GM12878 (cell line): ENCODE measurements around the gene KHNYN. TPM values are rescaled to one million over a fixed set of nuclear protein-coding genes. Genes with fewer than 3 reads are reported as not detected.

ENCODE experiments used
- ATAC-seq: fragments of 200-7000 bp; cut with Tn5 transposase; 3 replicates; pipeline ENCODE4 v1.9.1; 2020; ENCODE audit warnings: mild to moderate bottlenecking, moderate library complexity
- BruUV-seq: library from RNA; stranded (reverse); fragments of 400-500 nt; replicated peaks from 2 replicates; lab custom pipeline; 2021; lab: Mats Ljungman, UMichigan
- CTCF ChIA-PET: fragments of 300-600 bp; sonication (Branson Sonifier 250); formaldehyde crosslinking; extraction: SDS; loops from one replicate; lab custom pipeline; 2021; ENCODE audit warnings: inconsistent platforms; lab: Yijun Ruan, JAX
- POLR2A ChIA-PET: fragments of 350-600 bp; formaldehyde crosslinking; extraction: SDS; loops from one replicate; lab custom pipeline; 2021; ENCODE audit warnings: inconsistent platforms; lab: Charles Lee
- RAD21 ChIA-PET: fragments of 300-600 bp; sonication (Branson Sonifier 250); formaldehyde crosslinking; loops from one replicate; lab custom pipeline; 2023; ENCODE audit warnings: antibody characterized with exemption; ENCODE audit not compliant: unreplicated experiment; lab: Charles Lee
- SMC1A ChIA-PET: fragments of 300-600 bp; sonication (Branson Sonifier 250); formaldehyde crosslinking; loops from one replicate; lab custom pipeline; 2023; ENCODE audit not compliant: unreplicated experiment, uncharacterized antibody; lab: Charles Lee
- DNase-seq: peaks from one replicate; pipeline ENCODE4 v3.0.0-alpha.2; 2011; ENCODE audit warnings: low read depth, low spot score
- FAIRE-seq: peaks from 3 replicates; lab custom pipeline; 2011; peaks lifted over from hg19 to GRCh38; lab: Jason Lieb, UNC
- H2AFZ ChIP-seq: 2 replicates; pipeline ENCODE4 v1.6.0; 2011; ENCODE audit warnings: low read depth, low read length, control low read depth; ENCODE audit not compliant: control insufficient read depth
- H3K27ac ChIP-seq: 2 replicates; pipeline ENCODE4 v1.5.1; 2011; ENCODE audit warnings: control low read depth; ENCODE audit not compliant: control insufficient read depth, insufficient read depth
- H3K27me3 ChIP-seq, 2 experiments: replicated peaks in 1 of 2; 2 replicates each; pipeline versions ENCODE4 v1.6.0 to v1.6.1; 2011; ENCODE audit warnings: low read length in 1 of 2; ENCODE audit not compliant: control insufficient read depth in 2 of 2, insufficient read depth in 2 of 2
- H3K36me3 ChIP-seq, 2 experiments: 2 replicates each; pipeline ENCODE4 v1.5.1; 2011; ENCODE audit warnings: low read length in 1 of 2; ENCODE audit not compliant: control insufficient read depth in 2 of 2, insufficient read depth in 2 of 2
- H3K4me1 ChIP-seq: 2 replicates; pipeline ENCODE4 v1.6.1; 2011; ENCODE audit warnings: mild to moderate bottlenecking, low read length, moderate library complexity, mixed read lengths; ENCODE audit not compliant: control insufficient read depth, insufficient read depth
- H3K4me2 ChIP-seq: 2 replicates; pipeline ENCODE4 v1.6.0; 2011; ENCODE audit warnings: control low read depth; ENCODE audit not compliant: control insufficient read depth, insufficient read depth
- H3K4me3 ChIP-seq: fragments of 200-600 bp; sonication (generic); 2 replicates; pipeline ENCODE4 v1.5.1; 2016
- H3K79me2 ChIP-seq: 2 replicates; pipeline ENCODE4 v1.6.0; 2011; ENCODE audit warnings: low read length; ENCODE audit not compliant: control insufficient read depth, insufficient read depth
- H3K9ac ChIP-seq: 2 replicates; pipeline ENCODE4 v1.8.0; 2011; ENCODE audit warnings: low read length, control low read depth, mixed read lengths; ENCODE audit not compliant: control insufficient read depth, insufficient read depth
- H3K9me3 ChIP-seq: replicated peaks from 3 replicates; pipeline ENCODE4 v1.5.1; 2011; ENCODE audit warnings: mild to moderate bottlenecking, low read length; ENCODE audit not compliant: control insufficient read depth, insufficient read depth
- H4K20me1 ChIP-seq: 2 replicates; pipeline ENCODE4 v1.6.0; 2011; ENCODE audit not compliant: control insufficient read depth, insufficient read depth
- ATF7 ChIP-seq: fragments of 450-650 bp; IDR thresholded peaks from 2 replicates; pipeline ENCODE4 v1.6.1; 2016; ENCODE audit warnings: low read depth, mild to moderate bottlenecking
- BHLHE40 ChIP-seq, 2 experiments: fragments of 450-650 bp in 1 of 2; IDR thresholded peaks; 2 replicates each; pipeline ENCODE4 v1.6.1; 2011 to 2017; ENCODE audit warnings: low read depth in 2 of 2, borderline replicate concordance in 1 of 2, improper control_type of control experiment in 1 of 2, low read length in 1 of 2, mild to moderate bottlenecking in 1 of 2
- CBFB ChIP-seq: IDR thresholded peaks from 2 replicates; pipeline ENCODE4 v1.6.1; 2016; ENCODE audit warnings: antibody characterized with exemption, low read depth
- PML ChIP-seq: IDR thresholded peaks from 2 replicates; pipeline ENCODE4 v1.6.1; 2012; ENCODE audit warnings: low read length, inconsistent platforms
- POU2F2 ChIP-seq: IDR thresholded peaks from 3 replicates; pipeline ENCODE4 v1.6.1; 2011; ENCODE audit warnings: low read depth, mild to moderate bottlenecking, low read length, borderline replicate concordance
- RAD21 ChIP-seq: IDR thresholded peaks from 2 replicates; pipeline ENCODE4 v1.6.1; 2011; ENCODE audit warnings: mild to moderate bottlenecking, low read depth, low read length, moderate library complexity; ENCODE audit not compliant: insufficient read depth
- RUNX3 ChIP-seq: IDR thresholded peaks from 2 replicates; pipeline ENCODE4 v1.6.1; 2012; ENCODE audit warnings: low read length, inconsistent platforms
- SMC3 ChIP-seq: IDR thresholded peaks from 2 replicates; pipeline ENCODE4 v1.6.1; 2011; ENCODE audit warnings: low read length, improper control_type of control experiment, borderline replicate concordance
- TARDBP ChIP-seq: IDR thresholded peaks from 2 replicates; pipeline ENCODE4 v1.6.1; 2016; ENCODE audit warnings: borderline replicate concordance
- WGBS: methylation state at CpG from one replicate; pipeline ENCODE4 v1.1.6; 2016; ENCODE audit warnings: low lambda C conversion rate; ENCODE audit not compliant: insufficient replicate concordance, insufficient coverage; ENCODE audit errors: missing lambda C conversion rate; 5-methylcytosine and 5-hydroxymethylcytosine counted together
- in situ Hi-C: fragments of 300-500 bp; cut with MboI; formaldehyde crosslinking; loops from 9 replicates; pipeline ENCODE4 v1.14.3; 2018; ENCODE audit warnings: mixed read lengths
- intact Hi-C: fragments of 100-400 bp; cut with micrococcal nuclease; formaldehyde crosslinking; loops from one replicate; pipeline ENCODE4 v1.14.2; 2022; ENCODE audit not compliant: unreplicated experiment
- polyA plus RNA-seq, 11 experiments: library from polyadenylated mRNA; depleted of rRNA in 4 of 11; unstranded in 6 of 11; stranded (reverse) in 5 of 11; fragments of >200 nt; fragmentation: Nextera tagmentation in 4 of 11; fragmentation: Illumina TruSeq in 1 of 11; extraction: Ambion mirVana in 4 of 11; extraction: Trizol in 1 of 11; gene quantifications; 1 replicate in 1 of 11; 2 replicates in 10 of 11; pipeline versions ENCODE4 v1.2.1 to v1.2.3, GENCODE V29; 2011 to 2016; ENCODE audit warnings: inconsistent platforms in 2 of 11, missing spikeins in 2 of 11, low read depth in 1 of 11
- total RNA-seq, 4 experiments: library from RNA; depleted of rRNA in 3 of 4; stranded (reverse); fragments of >200 nt in 3 of 4; fragmentation: Illumina TruSeq in 1 of 4; extraction: Trizol in 1 of 4; gene quantifications; 2 replicates each; pipeline versions ENCODE4 v1.2.1 to v1.2.3, GENCODE V29; 2013 to 2021
- TF ChIP-seq, protein P1 (sequence below): IDR thresholded peaks from 2 replicates; pipeline ENCODE4 v1.6.1; 2011; ENCODE audit warnings: borderline replicate concordance, low read depth, mild to moderate bottlenecking, moderate library complexity, low read length; ENCODE audit not compliant: insufficient read depth, poor library complexity, severe bottlenecking
- TF ChIP-seq, protein P2 (sequence below): fragments of 450-650 bp; IDR thresholded peaks from 2 replicates; pipeline ENCODE4 v1.6.1; 2017; ENCODE audit warnings: antibody characterized with exemption, mild to moderate bottlenecking, moderate library complexity
- TF ChIP-seq, protein P3 (sequence below), 3 experiments: IDR thresholded peaks in 2 of 3; conservative IDR thresholded peaks in 1 of 3; 2 replicates each; pipeline ENCODE4 v1.5.1; 2011; ENCODE audit warnings: low read depth in 3 of 3, low read length in 3 of 3, mild to moderate bottlenecking in 3 of 3, control low read depth in 2 of 3, moderate library complexity in 2 of 3, inconsistent platforms in 1 of 3, mixed read lengths in 1 of 3; ENCODE audit not compliant: control insufficient read depth in 2 of 3, insufficient read depth in 1 of 3; ENCODE audit errors: extremely low read depth in 1 of 3

KHNYN gene
- total and polyA plus RNA-seq, 10 of the 15 experiments (the other 5 are each of a cell fraction or from before 2014, with no cell fraction given): 1.4 to 34.7 (median 21.5) TPM

DNA sequence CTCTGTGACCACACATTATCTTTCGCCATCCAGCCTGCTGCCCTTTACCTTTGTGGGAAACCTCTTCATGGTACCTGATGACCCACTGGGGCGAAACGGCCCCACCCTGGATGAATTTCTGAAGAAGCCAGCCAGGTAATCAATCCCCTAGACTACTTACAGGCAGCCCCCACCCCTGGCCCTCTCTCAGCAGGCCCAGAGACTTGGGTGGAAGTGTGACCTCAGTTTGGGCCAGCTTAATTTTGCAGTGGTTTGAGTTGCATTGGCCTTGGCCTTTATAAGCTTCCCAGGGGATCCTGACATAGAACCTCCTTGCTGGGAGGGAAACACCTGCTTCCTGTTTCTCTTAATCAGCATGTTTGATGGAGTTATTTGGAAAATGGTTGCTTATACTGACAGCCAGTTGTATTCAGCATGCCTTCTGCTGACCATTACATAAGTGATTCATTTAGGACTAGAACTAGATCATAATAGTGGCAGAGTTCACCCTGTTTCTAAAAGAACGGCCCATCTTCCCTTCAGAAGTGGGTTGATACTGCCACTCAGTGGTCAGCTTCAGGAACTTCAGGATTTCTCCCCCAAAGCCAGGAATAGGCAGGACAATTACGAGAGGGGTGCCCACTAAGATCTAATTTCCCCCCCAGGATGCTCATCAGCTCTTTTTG, 6.7 kb downstream of the KHNYN start:
- Histone ChIP-seq H3K4me2 (no peak overlapping the region), H3K79me2 (peaks cover 9% of the 10 kb centered on the region), H3K4me3 (no peak overlapping the region), H3K36me3 (peaks cover 13 to 33% of the 10 kb centered on the region in 2 experiments), H2AFZ (no peak overlapping the region), H3K9me3 (no peaks in the 10 kb centered on the region), H3K9ac (no peak overlapping the region), H3K4me1 (peaks cover 15% of the 10 kb centered on the region), H4K20me1 (no peaks in the 10 kb centered on the region), H3K27me3 (no peaks in the 10 kb centered on the region), H3K27ac (no peak overlapping the region)
- RAD21 ChIA-PET: interaction anchor here (1.0 to 4.2 kb wide), 6 partner anchors 70 to 136 kb away, joined by 3 to 31 read pairs (median 4); partner anchors contain the start of genes CIDEB, DHRS1, NOP9 and RIPK3
- TF ChIP-seq PML (no peak), POU2F2 (no peak), CBFB (0 out of 2 replicates have a peak, but pooled peaks have one; percentile 13), BHLHE40 (IDR thresholded peaks at IDR 0.05; ENCODE audit: borderline replicate concordance in 1 of 2, low read depth in 2 of 2, low read length in 1 of 2) (0 out of 4 replicates have a peak, but pooled peaks of 1 of the 2 experiments have one; percentile 2), SMC3 (peak; percentile 62), RUNX3 (peak; percentile 31; the same call in 1 of the 2 replicates), ATF7 (0 out of 2 replicates have a peak, but pooled peaks have one; percentile 15), RAD21 (peak; percentile 81), TARDBP (no peak)
- TF ChIP-seq, protein P1, sequence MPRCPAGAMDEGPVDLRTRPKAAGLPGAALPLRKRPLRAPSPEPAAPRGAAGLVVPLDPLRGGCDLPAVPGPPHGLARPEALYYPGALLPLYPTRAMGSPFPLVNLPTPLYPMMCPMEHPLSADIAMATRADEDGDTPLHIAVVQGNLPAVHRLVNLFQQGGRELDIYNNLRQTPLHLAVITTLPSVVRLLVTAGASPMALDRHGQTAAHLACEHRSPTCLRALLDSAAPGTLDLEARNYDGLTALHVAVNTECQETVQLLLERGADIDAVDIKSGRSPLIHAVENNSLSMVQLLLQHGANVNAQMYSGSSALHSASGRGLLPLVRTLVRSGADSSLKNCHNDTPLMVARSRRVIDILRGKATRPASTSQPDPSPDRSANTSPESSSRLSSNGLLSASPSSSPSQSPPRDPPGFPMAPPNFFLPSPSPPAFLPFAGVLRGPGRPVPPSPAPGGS: no peak
- TF ChIP-seq, protein P2, sequence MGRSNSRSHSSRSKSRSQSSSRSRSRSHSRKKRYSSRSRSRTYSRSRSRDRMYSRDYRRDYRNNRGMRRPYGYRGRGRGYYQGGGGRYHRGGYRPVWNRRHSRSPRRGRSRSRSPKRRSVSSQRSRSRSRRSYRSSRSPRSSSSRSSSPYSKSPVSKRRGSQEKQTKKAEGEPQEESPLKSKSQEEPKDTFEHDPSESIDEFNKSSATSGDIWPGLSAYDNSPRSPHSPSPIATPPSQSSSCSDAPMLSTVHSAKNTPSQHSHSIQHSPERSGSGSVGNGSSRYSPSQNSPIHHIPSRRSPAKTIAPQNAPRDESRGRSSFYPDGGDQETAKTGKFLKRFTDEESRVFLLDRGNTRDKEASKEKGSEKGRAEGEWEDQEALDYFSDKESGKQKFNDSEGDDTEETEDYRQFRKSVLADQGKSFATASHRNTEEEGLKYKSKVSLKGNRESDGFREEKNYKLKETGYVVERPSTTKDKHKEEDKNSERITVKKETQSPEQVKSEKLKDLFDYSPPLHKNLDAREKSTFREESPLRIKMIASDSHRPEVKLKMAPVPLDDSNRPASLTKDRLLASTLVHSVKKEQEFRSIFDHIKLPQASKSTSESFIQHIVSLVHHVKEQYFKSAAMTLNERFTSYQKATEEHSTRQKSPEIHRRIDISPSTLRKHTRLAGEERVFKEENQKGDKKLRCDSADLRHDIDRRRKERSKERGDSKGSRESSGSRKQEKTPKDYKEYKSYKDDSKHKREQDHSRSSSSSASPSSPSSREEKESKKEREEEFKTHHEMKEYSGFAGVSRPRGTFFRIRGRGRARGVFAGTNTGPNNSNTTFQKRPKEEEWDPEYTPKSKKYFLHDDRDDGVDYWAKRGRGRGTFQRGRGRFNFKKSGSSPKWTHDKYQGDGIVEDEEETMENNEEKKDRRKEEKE: 0 out of 2 replicates have a peak, but pooled peaks have one; percentile 34
- TF ChIP-seq, protein P3, sequence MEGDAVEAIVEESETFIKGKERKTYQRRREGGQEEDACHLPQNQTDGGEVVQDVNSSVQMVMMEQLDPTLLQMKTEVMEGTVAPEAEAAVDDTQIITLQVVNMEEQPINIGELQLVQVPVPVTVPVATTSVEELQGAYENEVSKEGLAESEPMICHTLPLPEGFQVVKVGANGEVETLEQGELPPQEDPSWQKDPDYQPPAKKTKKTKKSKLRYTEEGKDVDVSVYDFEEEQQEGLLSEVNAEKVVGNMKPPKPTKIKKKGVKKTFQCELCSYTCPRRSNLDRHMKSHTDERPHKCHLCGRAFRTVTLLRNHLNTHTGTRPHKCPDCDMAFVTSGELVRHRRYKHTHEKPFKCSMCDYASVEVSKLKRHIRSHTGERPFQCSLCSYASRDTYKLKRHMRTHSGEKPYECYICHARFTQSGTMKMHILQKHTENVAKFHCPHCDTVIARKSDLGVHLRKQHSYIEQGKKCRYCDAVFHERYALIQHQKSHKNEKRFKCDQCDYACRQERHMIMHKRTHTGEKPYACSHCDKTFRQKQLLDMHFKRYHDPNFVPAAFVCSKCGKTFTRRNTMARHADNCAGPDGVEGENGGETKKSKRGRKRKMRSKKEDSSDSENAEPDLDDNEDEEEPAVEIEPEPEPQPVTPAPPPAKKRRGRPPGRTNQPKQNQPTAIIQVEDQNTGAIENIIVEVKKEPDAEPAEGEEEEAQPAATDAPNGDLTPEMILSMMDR (IDR thresholded peaks at IDR 0.05 in 2 of 3, conservative IDR thresholded peaks at IDR 0.05 in 1 of 3; ENCODE audit: control insufficient read depth in 2 of 3, extremely low read depth in 1 of 3, insufficient read depth in 1 of 3, low read depth in 3 of 3, low read length in 3 of 3): peak; percentile 68 to 83 (median 78)
- BruUV-seq: no TSS peak
- POLR2A ChIA-PET: interaction anchor here (0.5 to 1.4 kb wide), 3 partner anchors 70 to 192 kb away, joined by 3 to 4 read pairs (median 4); no protein-coding TSS in a partner anchor
- SMC1A ChIA-PET: interaction anchor here (0.9 to 8.1 kb wide), 15 partner anchors 14 to 194 kb away, joined by 3 to 73 read pairs (median 5); partner anchors contain the start of genes ADCY4, RIPK3 and TINF2
- CTCF ChIA-PET: interaction anchor here (0.7 to 11.4 kb wide), 21 partner anchors 10 to 962 kb away, joined by 3 to 220 read pairs (median 5); partner anchors contain the start of genes ADCY4, CIDEB, RIPK3 and TINF2
- WGBS: 32% methylated on average over 5 of the region's 5 CpGs
- ATAC-seq (peak; percentile 57), DNase-seq (no peak), FAIRE-seq (peak; percentile 97)
- intact Hi-C loops (loop anchor here (1.0 kb wide), 2 partner anchors 103 to 108 kb away; no protein-coding TSS in a partner anchor), in situ Hi-C loops (loop anchor here (5.0 to 10.0 kb wide), 2 partner anchors 194 to 1132 kb away; partner anchors contain the start of genes BCL2L2, PPP1R3E and TINF2)
